Stimulated activated CD4-positive, alpha-beta T cell treated with anti-CD3 and anti-CD28 coated beads, Interleukin-2, amount 100 ng/mL, for 24 hours (primary cell): ENCODE results near the gene CUL7.
"Not testable (repeated sequence)": the region's sequence is repeated elsewhere in the genome, so short reads cannot be mapped to it uniquely, and the experiment has no call there.

Source experiments
- DNase-seq, 2 donors: peaks; one replicate each; pipeline ENCODE4 v3.0.0-alpha.2; 2020

CUL7 gene

GRCh38 chr6:43013097-43013842, 40.4 kb downstream of the CUL7 start:
- no peak for DNase-seq

- DNase-seq, result no peak
These were observed 41.3 kb downstream of the CUL7 start for GRCh38 chr6:43012364-43012763.

DNA sequence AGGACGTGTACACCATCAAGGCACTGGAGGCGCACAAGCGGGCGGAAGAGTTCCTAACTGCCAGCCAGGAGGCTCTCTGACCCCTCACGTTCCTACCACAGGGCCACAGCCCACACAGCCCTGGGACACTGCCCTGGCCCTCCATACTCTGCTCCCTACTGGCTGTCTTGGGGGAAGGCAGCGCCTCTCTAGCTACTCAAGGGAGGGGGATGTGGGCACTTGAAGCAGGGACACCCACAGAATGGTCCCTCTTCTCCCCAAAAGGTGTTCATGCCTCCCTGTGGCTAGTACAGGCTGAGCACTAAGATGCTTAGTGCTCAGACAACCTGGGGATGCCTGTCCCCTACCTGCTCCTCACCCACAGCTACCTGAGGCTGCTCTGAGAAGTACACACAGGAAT, 42.4 kb downstream of the CUL7 start:
- no peak for DNase-seq

DNA sequence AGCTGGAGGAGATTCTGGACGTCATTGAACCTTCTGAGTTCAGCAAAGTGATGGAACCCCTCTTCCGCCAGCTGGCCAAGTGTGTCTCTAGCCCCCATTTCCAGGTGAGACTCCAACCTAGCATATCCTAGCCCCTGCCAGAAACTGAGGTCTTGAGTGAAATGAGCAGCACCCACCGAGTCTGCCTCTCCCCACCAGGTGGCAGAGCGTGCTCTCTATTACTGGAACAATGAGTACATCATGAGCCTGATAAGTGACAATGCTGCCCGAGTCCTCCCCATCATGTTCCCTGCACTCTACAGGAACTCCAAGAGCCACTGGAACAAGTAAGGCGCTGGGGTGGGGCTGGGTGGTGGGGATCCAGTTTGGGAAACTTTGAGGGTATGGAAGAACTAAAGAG, 44.5 kb downstream of the CUL7 start:
- DNase-seq, result peak; percentile 39 to 41

- DNase-seq, result no peak
These were observed 46.5 kb downstream of the CUL7 start for GRCh38 chr6:43007126-43007525.

DNA sequence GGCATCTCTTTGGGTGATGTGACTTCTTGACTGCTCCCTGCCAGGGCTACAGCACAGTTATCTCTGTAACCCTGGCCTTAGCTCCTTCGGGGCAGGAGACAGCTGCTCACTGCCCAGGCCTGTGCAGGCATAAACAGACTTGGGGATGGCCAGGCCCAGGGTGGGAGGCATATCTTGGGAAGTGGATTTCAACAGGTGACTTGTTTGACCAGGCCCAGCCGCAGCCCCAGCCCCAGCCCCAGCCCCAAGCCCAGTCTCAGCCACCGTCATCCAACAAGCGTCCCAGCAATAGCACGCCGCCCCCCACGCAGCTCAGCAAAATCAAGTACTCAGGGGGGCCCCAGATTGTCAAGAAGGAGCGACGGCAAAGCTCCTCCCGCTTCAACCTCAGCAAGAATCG, 47.4 kb downstream of the CUL7 start:
- no peak for DNase-seq

DNA sequence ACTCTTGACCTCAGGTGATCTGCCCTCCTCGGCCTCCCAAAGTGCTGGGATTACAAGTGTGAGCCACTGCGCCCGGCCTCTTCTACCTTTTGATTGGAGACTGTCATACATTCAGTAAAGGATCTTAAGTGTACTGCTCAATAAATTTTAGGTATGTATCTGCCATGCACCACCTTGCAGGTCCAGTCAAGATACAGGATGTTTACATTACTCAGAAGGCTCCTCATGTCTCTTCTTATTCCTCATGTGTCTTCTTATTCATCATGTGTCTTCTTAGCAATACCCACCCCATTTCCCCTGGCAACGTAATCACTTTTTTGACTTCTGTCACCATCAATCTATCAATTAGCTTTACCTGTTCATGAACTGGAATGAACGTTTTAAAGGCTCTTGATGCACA, 47.8 kb downstream of the CUL7 start:
- no peak for DNase-seq

DNA sequence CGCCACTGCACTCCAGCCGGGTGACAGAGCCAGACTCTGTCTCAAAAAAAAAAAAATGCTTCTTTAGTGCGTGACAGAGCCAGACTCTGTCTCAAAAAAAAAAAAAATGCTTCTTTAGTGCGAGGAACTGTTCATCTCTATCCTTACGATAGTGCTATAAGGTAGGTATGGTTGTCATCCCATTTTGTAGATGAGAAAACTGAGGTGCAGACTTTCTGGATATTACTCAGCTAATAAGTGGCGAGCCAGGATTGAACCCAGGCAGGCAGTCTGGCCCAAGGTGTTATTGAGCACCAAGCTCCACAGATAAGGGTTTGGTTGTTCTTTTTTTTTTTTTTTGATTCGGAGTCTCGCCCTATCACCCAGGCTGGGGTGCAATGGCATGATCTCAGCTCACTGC, 51.8 kb downstream of the CUL7 start:
- DNase-seq, result no peak

GRCh38 chr6:42998205-42998604, 55.4 kb downstream of the CUL7 start:
- DNase-seq, result not testable (repeated sequence)

GRCh38 chr6:42996513-42996912, 57.1 kb downstream of the CUL7 start:
- no peak for DNase-seq

DNA sequence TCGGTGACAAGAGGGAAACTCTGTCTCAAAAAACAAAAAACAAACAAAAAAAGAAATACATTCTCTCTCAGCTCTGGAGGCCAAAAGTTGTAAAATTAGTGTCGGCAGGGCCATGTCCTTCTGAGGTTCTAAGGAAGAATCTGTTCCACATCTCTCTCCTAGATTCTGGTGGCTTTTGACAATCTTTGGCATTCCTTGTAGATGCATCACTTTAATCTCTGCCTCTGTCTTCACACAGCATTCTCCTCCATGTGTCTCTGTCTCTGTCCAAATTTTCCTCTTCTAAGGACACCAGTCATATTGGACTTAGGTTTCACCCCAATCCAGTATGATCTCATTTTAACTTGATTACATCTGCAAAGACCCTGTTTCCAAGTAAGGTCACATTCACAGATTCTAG, 60.2 kb downstream of the CUL7 start:
- no peak for DNase-seq

DNA sequence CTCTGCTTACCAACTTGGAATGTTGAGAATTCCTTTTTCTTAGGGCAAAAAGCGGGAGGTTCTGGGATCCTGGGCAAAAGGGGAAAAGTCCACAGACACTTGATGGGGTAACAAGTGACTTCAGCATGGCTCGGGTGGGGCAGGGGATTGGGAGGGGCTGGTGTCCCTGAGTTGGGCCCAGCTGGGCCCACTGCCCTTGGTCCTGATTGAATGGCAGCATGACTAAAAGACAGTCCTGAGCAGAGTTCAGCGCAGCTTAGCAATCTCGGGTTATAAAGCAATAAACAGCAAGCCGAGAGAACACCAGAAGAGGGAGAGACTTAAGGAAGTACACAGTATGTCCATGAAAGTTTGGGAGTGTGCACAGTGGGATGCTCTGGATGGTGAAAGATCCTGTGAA, 63.7 kb downstream of the CUL7 start:
- DNase-seq, result no peak

GRCh38 chr6:42988486-42989020, 65.1 kb downstream of the CUL7 start:
- no peak for DNase-seq
